Fibroblast of mammary gland (primary cell): ENCODE data around the gene GFI1.

ENCODE experiments used
- DNase-seq: peaks from one replicate; pipeline ENCODE4 v3.0.0-alpha.2; 2010; ENCODE audit warnings: low read depth
- H3K4me3 ChIP-seq: 2 replicates; pipeline ENCODE4 v1.5.1; 2011; ENCODE audit warnings: low read depth, mild to moderate bottlenecking, low read length, moderate library complexity; ENCODE audit not compliant: control insufficient read depth
- CTCF ChIP-seq: conservative IDR thresholded peaks from 2 replicates; pipeline ENCODE4 v1.5.1; 2011; ENCODE audit warnings: low read depth, low read length, inconsistent platforms; ENCODE audit not compliant: control insufficient read depth, insufficient read depth

Gene GFI1

GRCh38 chr1:92482665-92483609, 3.8 kb downstream of the GFI1 start:
- H3K4me3 ChIP-seq = peak overlapping the region; percentile 9
- TF ChIP-seq CTCF = no peak
- no peak for DNase-seq

GRCh38 chr1:92481971-92482664, 4.6 kb downstream of the GFI1 start:
- DNase-seq = no peak
- H3K4me3 ChIP-seq = peak overlapping the region; percentile 9
- TF ChIP-seq CTCF = no peak

- TF ChIP-seq CTCF = no peak
- H3K4me3 ChIP-seq = no peak overlapping the region
- DNase-seq = no peak
These were observed 5.2 kb downstream of the GFI1 start for GRCh38 chr1:92481599-92481925.

- no peak for TF ChIP-seq CTCF
- no peak for DNase-seq
- H3K4me3 ChIP-seq = no peak overlapping the region
These were observed 5.7 kb downstream of the GFI1 start for GRCh38 chr1:92480813-92481598.

GRCh38 chr1:92480200-92480812, 6.4 kb downstream of the GFI1 start:
- no peak overlapping the region for H3K4me3 ChIP-seq
- no peak for TF ChIP-seq CTCF
- DNase-seq = no peak

GRCh38 chr1:92479587-92479986, 7.1 kb downstream of the GFI1 start:
- no peak for DNase-seq
- TF ChIP-seq CTCF = no peak
- no peak overlapping the region for H3K4me3 ChIP-seq
